DOHH2 (cell line): ENCODE results near the gene RPS17.

Experiments
- H3F3A ChIP-seq: fragments of 200-600 bp; sonication (generic), shearing (Covaris generic); 2 replicates; pipeline ENCODE4 v1.6.0; 2016; ENCODE audit warnings: antibody characterized with exemption, mild to moderate bottlenecking; ENCODE audit not compliant: control insufficient read depth, insufficient read depth
- H3K27ac ChIP-seq: fragments of 200-600 bp; sonication (generic); 2 replicates; pipeline ENCODE4 v1.5.1; 2014; ENCODE audit warnings: low read depth, mild to moderate bottlenecking, low read length, moderate library complexity
- H3K27me3 ChIP-seq: fragments of 200-600 bp; sonication (generic); 2 replicates; pipeline ENCODE4 v1.6.1; 2014; ENCODE audit warnings: mild to moderate bottlenecking, low read length, mixed read lengths; ENCODE audit not compliant: control insufficient read depth
- H3K36me3 ChIP-seq: fragments of 200-600 bp; sonication (generic); 2 replicates; pipeline ENCODE4 v1.6.1; 2014; ENCODE audit warnings: mild to moderate bottlenecking, low read length, moderate library complexity, mixed read lengths; ENCODE audit not compliant: control insufficient read depth
- H3K4me1 ChIP-seq: fragments of 200-600 bp; sonication (generic); 2 replicates; pipeline ENCODE4 v1.6.1; 2014; ENCODE audit warnings: mild to moderate bottlenecking, low read length, mixed read lengths; ENCODE audit not compliant: control insufficient read depth
- H3K4me2 ChIP-seq: fragments of 200-600 bp; sonication (generic); 2 replicates; pipeline ENCODE4 v1.6.0; 2014; ENCODE audit warnings: mild to moderate bottlenecking, low read length, moderate library complexity
- H3K4me3 ChIP-seq: fragments of 200-600 bp; sonication (generic); 2 replicates; pipeline ENCODE4 v1.5.1; 2014; ENCODE audit warnings: mild to moderate bottlenecking, low read length, mixed read lengths
- H3K79me2 ChIP-seq: fragments of 200-600 bp; sonication (generic); 2 replicates; pipeline ENCODE4 v1.6.1; 2014; ENCODE audit warnings: mild to moderate bottlenecking, low read length, mixed read lengths; ENCODE audit not compliant: control insufficient read depth
- H3K9me2 ChIP-seq: fragments of 200-600 bp; sonication (generic); replicated peaks from 2 replicates; pipeline ENCODE4 v1.6.1; 2014; ENCODE audit warnings: mild to moderate bottlenecking, low read length, mixed read lengths; ENCODE audit not compliant: control insufficient read depth
- H3K9me3 ChIP-seq: fragments of 200-600 bp; sonication (generic); 2 replicates; pipeline ENCODE4 v1.6.1; 2014; ENCODE audit warnings: antibody characterized with exemption, low read length, mixed read lengths; ENCODE audit not compliant: control insufficient read depth, insufficient read depth
- H4K20me1 ChIP-seq: fragments of 200-600 bp; sonication (generic); 2 replicates; pipeline ENCODE4 v1.6.0; 2014; ENCODE audit warnings: low read depth, mild to moderate bottlenecking, antibody characterized with exemption, low read length, moderate library complexity; ENCODE audit not compliant: control insufficient read depth, insufficient read depth
- EZH2phosphoT487 ChIP-seq: fragments of 200-600 bp; sonication (generic); IDR thresholded peaks from 2 replicates; pipeline ENCODE4 v1.6.1; 2017; ENCODE audit warnings: borderline replicate concordance, mild to moderate bottlenecking, antibody characterized with exemption, low read length, moderate library complexity, mixed read lengths
- TF ChIP-seq, protein P1 (sequence below): fragments of 200-600 bp; sonication (generic); IDR thresholded peaks from one replicate; pipeline ENCODE4 v1.5.1; 2014; ENCODE audit warnings: antibody characterized with exemption, mild to moderate bottlenecking, low read depth, low read length; ENCODE audit not compliant: poor library complexity, severe bottlenecking

RPS17 gene

DNA sequence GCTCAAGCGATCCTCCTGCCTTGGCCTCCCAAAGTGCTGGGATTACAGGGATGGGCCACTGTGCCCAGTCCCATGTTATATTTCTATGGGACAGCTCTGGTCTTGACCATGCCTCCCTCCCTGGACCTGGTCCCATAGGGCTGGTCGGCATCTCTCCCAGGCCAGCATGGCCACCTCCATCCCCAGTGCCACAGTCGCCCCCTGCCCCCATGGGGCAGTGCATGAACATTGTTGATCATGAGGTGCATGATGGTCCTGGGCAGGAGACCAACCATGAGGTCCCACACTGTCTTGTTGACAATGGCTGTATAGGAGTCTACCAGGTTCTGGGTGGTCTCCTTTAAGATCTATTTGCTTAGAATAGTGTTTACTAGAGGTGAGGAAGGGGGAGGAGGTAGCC is 6.5 kb downstream of the RPS17 start:
- Histone ChIP-seq H3K4me1 (peaks cover 46% of the 10 kb centered on the region), H4K20me1 (peaks cover 23% of the 10 kb centered on the region), H3F3A (peaks cover 50% of the 10 kb centered on the region), H3K27me3 (no peaks in the 10 kb centered on the region), H3K27ac (no peak overlapping the region), H3K79me2 (peaks cover 28% of the 10 kb centered on the region), H3K9me2 (no peaks in the 10 kb centered on the region), H3K4me2 (no peak overlapping the region), H3K9me3 (no peaks in the 10 kb centered on the region), H3K4me3 (no peak overlapping the region), H3K36me3 (peaks cover 55% of the 10 kb centered on the region)
- TF ChIP-seq EZH2phosphoT487: no peak
- TF ChIP-seq, protein P1, sequence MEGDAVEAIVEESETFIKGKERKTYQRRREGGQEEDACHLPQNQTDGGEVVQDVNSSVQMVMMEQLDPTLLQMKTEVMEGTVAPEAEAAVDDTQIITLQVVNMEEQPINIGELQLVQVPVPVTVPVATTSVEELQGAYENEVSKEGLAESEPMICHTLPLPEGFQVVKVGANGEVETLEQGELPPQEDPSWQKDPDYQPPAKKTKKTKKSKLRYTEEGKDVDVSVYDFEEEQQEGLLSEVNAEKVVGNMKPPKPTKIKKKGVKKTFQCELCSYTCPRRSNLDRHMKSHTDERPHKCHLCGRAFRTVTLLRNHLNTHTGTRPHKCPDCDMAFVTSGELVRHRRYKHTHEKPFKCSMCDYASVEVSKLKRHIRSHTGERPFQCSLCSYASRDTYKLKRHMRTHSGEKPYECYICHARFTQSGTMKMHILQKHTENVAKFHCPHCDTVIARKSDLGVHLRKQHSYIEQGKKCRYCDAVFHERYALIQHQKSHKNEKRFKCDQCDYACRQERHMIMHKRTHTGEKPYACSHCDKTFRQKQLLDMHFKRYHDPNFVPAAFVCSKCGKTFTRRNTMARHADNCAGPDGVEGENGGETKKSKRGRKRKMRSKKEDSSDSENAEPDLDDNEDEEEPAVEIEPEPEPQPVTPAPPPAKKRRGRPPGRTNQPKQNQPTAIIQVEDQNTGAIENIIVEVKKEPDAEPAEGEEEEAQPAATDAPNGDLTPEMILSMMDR: no peak

DNA sequence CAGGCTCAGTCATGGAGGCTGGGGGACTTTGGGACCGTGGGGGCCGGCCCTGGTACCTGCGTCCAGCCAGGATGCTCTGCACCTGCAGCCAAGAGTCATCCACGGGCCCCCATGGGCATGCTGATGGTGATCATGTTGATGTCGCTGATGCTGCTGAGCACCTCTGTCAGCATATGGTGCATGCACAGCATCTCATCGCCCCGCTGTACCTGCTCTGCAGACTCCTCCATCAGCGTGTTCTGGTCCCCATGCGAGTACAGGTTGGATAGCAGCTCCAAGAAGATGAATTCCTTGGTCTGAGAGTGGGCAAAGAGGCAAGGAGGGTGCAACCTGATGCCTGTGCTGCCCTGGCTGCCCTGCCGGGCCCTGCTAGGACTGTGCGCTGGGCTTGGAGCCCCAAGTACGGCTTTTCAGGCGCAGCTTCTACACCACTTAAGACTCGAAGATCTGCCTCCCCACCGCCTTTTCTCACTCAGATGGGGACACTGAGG is 7.2 kb downstream of the RPS17 start:
- Histone ChIP-seq H3F3A (peaks cover 42% of the 10 kb centered on the region), H3K27ac (no peak overlapping the region), H3K4me3 (no peak overlapping the region), H3K9me3 (no peaks in the 10 kb centered on the region), H3K79me2 (peaks cover 20% of the 10 kb centered on the region), H4K20me1 (peaks cover 15% of the 10 kb centered on the region), H3K36me3 (peaks cover 47% of the 10 kb centered on the region), H3K4me2 (no peak overlapping the region), H3K4me1 (peaks cover 38% of the 10 kb centered on the region), H3K9me2 (no peaks in the 10 kb centered on the region), H3K27me3 (no peaks in the 10 kb centered on the region)
- no peak for TF ChIP-seq EZH2phosphoT487
- TF ChIP-seq, protein P1: no peak

DNA sequence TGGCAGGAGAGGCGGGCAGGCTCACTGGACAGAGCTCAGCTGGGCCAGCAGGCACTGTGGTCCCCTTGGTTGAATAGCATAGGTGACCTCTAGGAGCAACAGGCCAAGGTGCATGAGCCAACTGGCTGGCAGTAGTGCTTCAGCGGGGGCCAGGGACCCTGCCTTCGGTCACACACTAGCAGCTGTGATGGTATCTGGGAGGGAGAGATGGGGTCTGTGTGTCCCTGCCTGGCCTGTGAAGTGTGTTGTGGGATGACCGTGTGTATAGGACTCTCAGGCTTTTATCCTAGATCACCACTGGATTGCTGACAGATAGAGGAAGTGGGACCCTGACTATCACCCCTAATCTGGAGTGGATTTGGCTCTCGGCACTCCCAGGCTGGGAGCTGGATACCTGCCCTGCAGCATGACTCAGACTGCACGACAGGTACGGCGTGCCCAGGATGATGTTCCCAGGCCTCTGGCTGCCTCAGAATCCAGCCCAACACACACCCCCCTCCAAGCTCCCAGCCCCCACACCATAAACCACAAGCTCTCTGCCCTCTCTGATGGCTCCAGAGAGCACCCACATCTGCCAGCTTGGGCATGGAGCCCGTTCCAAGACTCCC is 7.8 kb downstream of the RPS17 start:
- Histone ChIP-seq H3K9me3 (no peaks in the 10 kb centered on the region), H3K4me1 (peaks cover 32% of the 10 kb centered on the region), H3K4me3 (peak overlapping the region; percentile 64; the same call in 1 of the 2 replicates), H3K27ac (peak overlapping the region; percentile 65; the same call in 1 of the 2 replicates), H3K36me3 (peaks cover 42% of the 10 kb centered on the region), H4K20me1 (peaks cover 10% of the 10 kb centered on the region; the same call in 1 of the 2 replicates), H3K4me2 (peak overlapping the region; percentile 78), H3K9me2 (no peaks in the 10 kb centered on the region), H3K27me3 (no peaks in the 10 kb centered on the region), H3K79me2 (peaks cover 15% of the 10 kb centered on the region), H3F3A (peaks cover 37% of the 10 kb centered on the region)
- no peak for TF ChIP-seq EZH2phosphoT487
- TF ChIP-seq, protein P1: no peak
